H1 (cell line): ENCODE data around the gene CSTF2T. TPM values are rescaled to one million over a fixed set of nuclear protein-coding genes. Genes with fewer than 3 reads are reported as not detected.

ENCODE experiments used
- ATF2 ChIP-seq: IDR thresholded peaks from 2 replicates; pipeline ENCODE4 v1.6.1; 2012; ENCODE audit warnings: low read length, inconsistent platforms
- CEBPB ChIP-seq: IDR thresholded peaks from 2 replicates; pipeline ENCODE4 v1.6.1; 2012; ENCODE audit warnings: low read depth, low read length
- CHD7 ChIP-seq: fragments of 300-600 bp; sonication (generic); IDR thresholded peaks from 2 replicates; pipeline ENCODE4 v1.7.1; 2012; ENCODE audit warnings: low read length, moderate library complexity, mild to moderate bottlenecking, inconsistent platforms; ENCODE audit not compliant: insufficient replicate concordance
- E2F6 ChIP-seq: IDR thresholded peaks from 2 replicates; pipeline ENCODE4 v1.6.1; 2012; ENCODE audit warnings: inconsistent platforms
- EGR1 ChIP-seq: IDR thresholded peaks from 2 replicates; pipeline ENCODE4 v1.6.1; 2011; ENCODE audit warnings: low read depth, low read length, borderline replicate concordance
- NANOG ChIP-seq: IDR thresholded peaks from 2 replicates; pipeline ENCODE4 v1.6.1; 2011; ENCODE audit warnings: low read length, low read depth, mild to moderate bottlenecking, inconsistent platforms; ENCODE audit not compliant: insufficient read depth, poor library complexity, severe bottlenecking
- SUZ12 ChIP-seq: fragments of 200-600 bp; sonication (generic); IDR thresholded peaks from 2 replicates; pipeline ENCODE4 v1.6.1; 2012; ENCODE audit warnings: mild to moderate bottlenecking, inconsistent platforms, low read length, moderate library complexity, mixed read lengths
- polyA plus RNA-seq, 7 experiments: library from polyadenylated mRNA; depleted of rRNA in 3 of 7; stranded (reverse) in 5 of 7; unstranded in 2 of 7; fragments of >200 nt in 5 of 7; fragments of 200-250 nt in 2 of 7; gene quantifications; 1 replicate in 5 of 7; 2 replicates in 1 of 7; 4 replicates in 1 of 7; pipeline versions ENCODE4 v1.2.1 to v1.2.3, GENCODE V29; 2011 to 2013; ENCODE audit warnings: missing spikeins in 2 of 7, mixed read lengths in 2 of 7
- total RNA-seq: library from RNA; stranded (reverse); fragmentation: NEBNext Ultra II Directional; extraction: Animal tissue kit (Norgen Biotek cat#: 25700); gene quantifications from 2 replicates; pipeline ENCODE4 v1.2.1, GENCODE V29; 2021

Gene CSTF2T
- total and polyA plus RNA-seq, 2 of the 8 experiments (the other 6 are each of a cell fraction or from before 2014, with no cell fraction given), result 9.4 to 32.4 TPM

- TF ChIP-seq CHD7 (peak; percentile 20), SUZ12 (no peak), ATF2 (no peak), CEBPB (no peak), E2F6 (peak; percentile 98), NANOG (no peak), EGR1 (no peak)
Measured at GRCh38 chr10:51699475-51700227, at the start of gene CSTF2T (continued).
